Stomach (tissue), 9 donors: ENCODE measurements around the gene PEMT. TPM values are rescaled to one million over a fixed set of nuclear protein-coding genes. Genes with fewer than 3 reads are reported as not detected.

Experiments used
- DNase-seq, 2 donors: peaks; one replicate each; pipeline versions ENCODE4 v3.0.0 to v3.0.0-alpha.2; 2013 to 2019
- H3K27ac ChIP-seq, 5 donors: fragments of 200-600 bp in 4 of 5; sonication (generic) in 4 of 5; one replicate each; pipeline ENCODE4 v1.5.1; 2013 to 2019; ENCODE audit warnings: mild to moderate bottlenecking in 1 of 5, moderate library complexity in 1 of 5
- H3K27me3 ChIP-seq, 3 donors: fragments of 200-600 bp; sonication (generic); one replicate each; pipeline ENCODE4 v1.5.1; 2017 to 2019; ENCODE audit warnings: mixed run types in 1 of 3
- H3K36me3 ChIP-seq, 4 donors: fragments of 200-600 bp; sonication (generic); 1 replicate in 3 of 4; 2 replicates in 1 of 4; pipeline ENCODE4 v1.5.1; 2016 to 2019
- H3K4me1 ChIP-seq, 4 donors: fragments of 200-600 bp; sonication (generic); one replicate each; pipeline ENCODE4 v1.5.1; 2016 to 2019
- H3K4me3 ChIP-seq, 4 donors: fragments of 200-600 bp; sonication (generic) in 3 of 4; one replicate each; pipeline ENCODE4 v1.5.1; 2016 to 2019; ENCODE audit warnings: mild to moderate bottlenecking in 1 of 4
- H3K9me3 ChIP-seq, 4 donors: fragments of 200-600 bp; sonication (generic); one replicate each; pipeline ENCODE4 v1.5.1; 2016 to 2019
- EP300 ChIP-seq: sonication (generic); formaldehyde crosslinking; IDR thresholded peaks from one replicate; pipeline ENCODE4 v1.6.1; 2017; ENCODE audit warnings: antibody characterized with exemption
- POLR2A ChIP-seq, 4 donors: fragments of 450-650 bp; IDR thresholded peaks; one replicate each; pipeline ENCODE4 v1.6.1; 2016; ENCODE audit warnings: antibody characterized with exemption in 4 of 4, control low read depth in 2 of 4, mild to moderate bottlenecking in 1 of 4, moderate library complexity in 1 of 4
- POLR2AphosphoS5 ChIP-seq, 3 donors: sonication (generic); formaldehyde crosslinking; IDR thresholded peaks; one replicate each; pipeline ENCODE4 v1.6.1; 2016; ENCODE audit warnings: antibody characterized with exemption in 3 of 3
- WGBS, 5 donors: extraction: QIAGEN DNeasy Blood & Tissue Kit in 3 of 5; methylation state at CpG; one replicate each; pipeline versions ENCODE4 v1.1.5 to v1.1.7; 2013 to 2018; 5-methylcytosine and 5-hydroxymethylcytosine counted together
- intact Hi-C: fragments of 100-400 bp; cut with DNase I; formaldehyde crosslinking; loops from one replicate; pipeline ENCODE4 v1.15.1; 2023; ENCODE audit warnings: low total_unique reads
- polyA plus RNA-seq, 3 donors: library from polyadenylated mRNA; stranded (reverse); fragments of 200-250 nt; gene quantifications; one replicate each; pipeline ENCODE4 v1.2.3, GENCODE V29; 2013
- total RNA-seq, 5 donors: library from RNA; depleted of rRNA; stranded (reverse); fragments of >200 nt; gene quantifications; one replicate each; pipeline versions ENCODE4 v1.1.0 to v1.2.3, GENCODE V29; 2014 to 2016
- TF ChIP-seq, protein P1 (sequence below), 7 experiments: fragments of 450-650 bp in 4 of 7; fragments of 200-600 bp in 3 of 7; sonication (generic) in 3 of 7; IDR thresholded peaks; one replicate each; pipeline ENCODE4 v1.5.1; 2016 to 2019; ENCODE audit warnings: antibody characterized with exemption in 7 of 7, control low read depth in 2 of 7, mild to moderate bottlenecking in 1 of 7
- donor health status: healthy with polysubstance abuse.
- donor health status: Bipolar disorder and iron deficiency.
- donor health status: healthy.

PEMT gene
- total and polyA plus RNA-seq, 8 donors, result 7.0 to 44.6 (median 27.0) TPM

DNA sequence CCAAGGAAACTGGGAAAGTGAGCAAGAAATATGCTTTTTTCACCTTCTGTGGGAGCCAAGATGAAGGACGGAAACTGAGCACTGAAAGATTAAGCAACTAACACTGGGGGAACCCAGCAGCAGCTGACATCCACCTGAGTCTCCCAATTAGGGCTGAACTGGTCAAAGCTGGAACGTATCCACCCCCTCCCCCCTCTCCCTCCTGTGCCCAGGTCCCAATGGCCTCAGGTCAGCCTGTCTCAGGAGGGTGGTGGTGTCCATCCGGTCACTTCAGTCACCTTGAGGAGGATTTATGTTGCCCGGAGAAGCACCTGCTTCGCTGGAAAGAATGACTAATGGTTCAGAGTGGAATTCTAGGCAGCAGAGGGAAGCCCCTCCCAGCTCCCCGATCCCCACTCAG lies 10.0 kb downstream of the PEMT start:
- DNase-seq, result no peak
- Histone ChIP-seq H3K9me3 (no peaks in the 10 kb centered on the region), H3K4me3 (no peak overlapping the region), H3K27me3 (no peaks in the 10 kb centered on the region), H3K27ac (no peak overlapping the region), H3K4me1 (no peaks in the 10 kb centered on the region), H3K36me3 (peaks cover 4 to 6% (median 4%) of the 10 kb centered on the region in 4 donors)
- 79 to 85% (median 83%) methylated on average over 4 to 6 of the region's 6 CpGs for WGBS, 5 donors
- TF ChIP-seq, protein P1, sequence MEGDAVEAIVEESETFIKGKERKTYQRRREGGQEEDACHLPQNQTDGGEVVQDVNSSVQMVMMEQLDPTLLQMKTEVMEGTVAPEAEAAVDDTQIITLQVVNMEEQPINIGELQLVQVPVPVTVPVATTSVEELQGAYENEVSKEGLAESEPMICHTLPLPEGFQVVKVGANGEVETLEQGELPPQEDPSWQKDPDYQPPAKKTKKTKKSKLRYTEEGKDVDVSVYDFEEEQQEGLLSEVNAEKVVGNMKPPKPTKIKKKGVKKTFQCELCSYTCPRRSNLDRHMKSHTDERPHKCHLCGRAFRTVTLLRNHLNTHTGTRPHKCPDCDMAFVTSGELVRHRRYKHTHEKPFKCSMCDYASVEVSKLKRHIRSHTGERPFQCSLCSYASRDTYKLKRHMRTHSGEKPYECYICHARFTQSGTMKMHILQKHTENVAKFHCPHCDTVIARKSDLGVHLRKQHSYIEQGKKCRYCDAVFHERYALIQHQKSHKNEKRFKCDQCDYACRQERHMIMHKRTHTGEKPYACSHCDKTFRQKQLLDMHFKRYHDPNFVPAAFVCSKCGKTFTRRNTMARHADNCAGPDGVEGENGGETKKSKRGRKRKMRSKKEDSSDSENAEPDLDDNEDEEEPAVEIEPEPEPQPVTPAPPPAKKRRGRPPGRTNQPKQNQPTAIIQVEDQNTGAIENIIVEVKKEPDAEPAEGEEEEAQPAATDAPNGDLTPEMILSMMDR (IDR thresholded peaks at IDR 0.05), result no peak
- no peak for TF ChIP-seq EP300
- TF ChIP-seq POLR2AphosphoS5 (IDR thresholded peaks at IDR 0.05), result no peak
- TF ChIP-seq POLR2A (IDR thresholded peaks at IDR 0.05), result no peak
- intact Hi-C loops, result no loop called here

DNA sequence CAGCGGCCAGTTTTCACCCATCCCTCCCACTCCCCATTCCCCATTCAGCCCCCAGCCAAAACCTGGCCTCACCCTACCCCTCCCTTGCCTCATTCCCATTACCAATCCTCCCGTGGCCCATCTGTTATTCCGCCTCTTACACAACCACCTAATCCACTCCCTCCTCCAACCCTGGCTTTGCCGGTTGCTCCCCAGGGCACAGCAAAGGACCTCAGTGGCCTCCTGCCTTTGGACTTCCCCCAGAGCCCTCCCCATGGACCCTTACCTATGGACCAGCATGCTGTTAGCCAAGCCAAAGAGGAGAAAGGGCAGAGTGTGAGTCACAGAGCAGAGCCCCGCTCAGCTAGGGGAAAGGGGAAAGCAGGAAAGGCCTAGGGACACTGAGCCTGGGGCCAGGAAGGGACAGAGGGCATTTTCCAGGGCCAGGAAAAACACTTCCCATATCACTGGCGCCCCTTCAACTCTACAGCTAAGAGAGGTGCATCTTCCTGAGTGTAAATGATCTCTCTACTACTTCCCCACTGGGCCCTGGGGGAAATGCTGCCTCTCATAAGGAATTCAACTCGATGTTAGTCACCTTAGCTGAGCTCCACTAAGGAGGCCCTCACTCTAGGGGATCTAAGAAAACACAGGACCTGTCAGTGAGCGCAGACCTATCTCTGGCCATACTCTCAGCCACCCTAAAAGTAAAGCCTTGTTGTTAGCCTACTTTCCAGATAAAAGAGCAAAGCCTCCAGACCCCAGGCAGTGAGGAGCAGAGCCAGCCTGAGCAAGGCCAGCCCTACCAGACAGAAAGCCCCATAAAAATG lies 10.6 kb downstream of the PEMT start:
- Histone ChIP-seq H3K36me3 (peaks cover 4 to 11% (median 11%) of the 10 kb centered on the region in 4 donors), H3K9me3 (no peaks in the 10 kb centered on the region), H3K4me1 (no peaks in the 10 kb centered on the region), H3K27ac (no peak overlapping the region), H3K27me3 (no peaks in the 10 kb centered on the region), H3K4me3 (no peak overlapping the region)
- WGBS, 5 donors, result 78 to 89% (median 81%) methylated on average over 8 of the region's 8 CpGs
- TF ChIP-seq POLR2A (IDR thresholded peaks at IDR 0.05) (no peak), POLR2AphosphoS5 (IDR thresholded peaks at IDR 0.05) (no peak), EP300 (no peak)
- TF ChIP-seq, protein P1 (IDR thresholded peaks at IDR 0.05), result no peak
- peak in 1 of 2 donors; percentile 56 for DNase-seq
- intact Hi-C loops, result no loop called here

DNA sequence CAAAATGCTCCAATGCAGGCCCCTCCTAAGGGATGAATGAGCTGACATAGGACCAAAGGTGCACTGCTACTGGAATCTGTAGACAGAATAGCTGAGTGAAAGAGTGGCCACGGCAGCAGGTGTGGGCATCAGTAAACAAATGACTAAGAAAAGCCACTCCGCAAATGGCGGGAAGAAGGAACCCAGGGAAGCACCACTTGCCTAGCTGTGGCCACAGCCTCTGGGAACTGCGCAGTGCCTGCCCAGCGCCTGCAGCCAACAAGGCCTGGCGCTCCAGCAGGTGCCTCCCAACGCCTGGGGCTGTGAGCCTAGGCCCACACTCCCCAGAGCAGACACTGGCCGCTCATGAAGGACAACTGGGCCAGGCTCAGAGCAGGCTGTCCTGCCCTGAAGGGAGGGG lies 11.8 kb downstream of the PEMT start:
- no peaks in the 10 kb centered on the region for H3K27me3 ChIP-seq
- TF ChIP-seq, protein P1 (IDR thresholded peaks at IDR 0.05), result no peak
- TF ChIP-seq EP300 (no peak), POLR2AphosphoS5 (IDR thresholded peaks at IDR 0.05) (no peak), POLR2A (IDR thresholded peaks at IDR 0.05) (no peak)
- H3K27ac ChIP-seq, result no peak overlapping the region
- intact Hi-C loops, result no loop called here
- H3K4me3 ChIP-seq, result no peak overlapping the region
- H3K9me3 ChIP-seq, result no peaks in the 10 kb centered on the region
- WGBS, 5 donors, result 84 to 88% (median 86%) methylated on average over 8 of the region's 8 CpGs
- DNase-seq, result no peak
- H3K36me3 ChIP-seq, result peaks cover 4 to 23% (median 15%) of the 10 kb centered on the region in 4 donors
- H3K4me1 ChIP-seq, result no peaks in the 10 kb centered on the region

DNA sequence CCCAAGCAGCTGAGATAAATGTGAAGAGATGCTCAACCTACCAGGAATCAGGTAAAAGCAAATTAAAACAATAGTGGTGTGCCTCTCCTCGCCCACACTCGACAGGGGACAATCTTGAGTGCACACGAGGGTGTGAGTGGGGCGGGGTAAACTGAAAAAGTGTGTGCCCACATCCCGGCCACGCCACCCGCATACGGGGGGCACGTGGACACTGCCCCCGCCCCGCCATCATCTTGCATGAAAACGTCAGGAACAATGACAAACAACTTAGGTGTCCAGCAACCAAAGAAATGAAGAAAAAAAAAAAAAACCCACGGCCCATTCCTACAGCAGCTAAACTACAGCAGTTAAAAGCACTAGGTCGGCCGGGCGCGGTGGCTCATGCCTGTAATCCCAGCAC lies 14.1 kb downstream of the PEMT start:
- TF ChIP-seq POLR2AphosphoS5 (IDR thresholded peaks at IDR 0.05), result no peak
- TF ChIP-seq EP300, result no peak
- TF ChIP-seq, protein P1 (IDR thresholded peaks at IDR 0.05), result no peak
- no peak for TF ChIP-seq POLR2A (IDR thresholded peaks at IDR 0.05)
- no peaks in the 10 kb centered on the region for H3K4me1 ChIP-seq
- no peaks in the 10 kb centered on the region for H3K27me3 ChIP-seq
- no peak for DNase-seq
- WGBS, 5 donors, result 85 to 94% (median 88%) methylated on average over 17 of the region's 17 CpGs
- intact Hi-C loops, result no loop called here
- H3K9me3 ChIP-seq, result no peaks in the 10 kb centered on the region
- no peak overlapping the region for H3K4me3 ChIP-seq
- no peak overlapping the region for H3K27ac ChIP-seq
- H3K36me3 ChIP-seq, result peaks cover 4 to 26% (median 16%) of the 10 kb centered on the region in 4 donors
